Neural progenitor cell (in vitro differentiated cells): ENCODE data around the gene ODF2L.

Experiments used
- EZH2 ChIP-seq: fragments of 200-600 bp; sonication (generic); IDR thresholded peaks from 2 replicates; pipeline ENCODE4 v1.6.1; 2017; ENCODE audit warnings: antibody characterized with exemption, mild to moderate bottlenecking, moderate library complexity
- EZH2phosphoT487 ChIP-seq: fragments of 200-600 bp; sonication (generic); IDR thresholded peaks from 2 replicates; pipeline ENCODE4 v1.6.1; 2017; ENCODE audit warnings: antibody characterized with exemption
- TF ChIP-seq, protein P1 (sequence below): fragments of 200-600 bp; sonication (generic); IDR thresholded peaks from 2 replicates; pipeline ENCODE4 v1.5.1; 2017; ENCODE audit warnings: antibody characterized with exemption, mild to moderate bottlenecking

DNA sequence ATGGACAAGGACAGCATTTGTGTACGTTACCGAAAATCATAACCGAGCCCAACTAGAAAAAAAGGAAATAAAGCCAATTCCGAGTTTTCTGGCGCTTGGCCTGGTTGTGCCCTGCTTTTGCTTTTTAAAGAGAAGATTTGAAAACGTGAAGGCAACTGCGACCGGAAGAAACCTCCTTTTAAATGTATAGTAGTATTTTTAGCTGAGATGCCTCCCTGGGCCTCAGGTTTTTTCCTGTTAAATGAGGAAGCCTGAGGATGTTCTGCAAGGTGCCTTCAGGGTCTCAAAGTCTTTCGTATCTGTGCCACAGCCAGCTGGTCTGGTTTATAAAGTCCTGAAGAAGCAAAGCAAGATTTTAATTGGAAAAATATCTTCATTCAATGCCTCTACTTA is 371 bp upstream of the ODF2L start:
- TF ChIP-seq, protein P1, sequence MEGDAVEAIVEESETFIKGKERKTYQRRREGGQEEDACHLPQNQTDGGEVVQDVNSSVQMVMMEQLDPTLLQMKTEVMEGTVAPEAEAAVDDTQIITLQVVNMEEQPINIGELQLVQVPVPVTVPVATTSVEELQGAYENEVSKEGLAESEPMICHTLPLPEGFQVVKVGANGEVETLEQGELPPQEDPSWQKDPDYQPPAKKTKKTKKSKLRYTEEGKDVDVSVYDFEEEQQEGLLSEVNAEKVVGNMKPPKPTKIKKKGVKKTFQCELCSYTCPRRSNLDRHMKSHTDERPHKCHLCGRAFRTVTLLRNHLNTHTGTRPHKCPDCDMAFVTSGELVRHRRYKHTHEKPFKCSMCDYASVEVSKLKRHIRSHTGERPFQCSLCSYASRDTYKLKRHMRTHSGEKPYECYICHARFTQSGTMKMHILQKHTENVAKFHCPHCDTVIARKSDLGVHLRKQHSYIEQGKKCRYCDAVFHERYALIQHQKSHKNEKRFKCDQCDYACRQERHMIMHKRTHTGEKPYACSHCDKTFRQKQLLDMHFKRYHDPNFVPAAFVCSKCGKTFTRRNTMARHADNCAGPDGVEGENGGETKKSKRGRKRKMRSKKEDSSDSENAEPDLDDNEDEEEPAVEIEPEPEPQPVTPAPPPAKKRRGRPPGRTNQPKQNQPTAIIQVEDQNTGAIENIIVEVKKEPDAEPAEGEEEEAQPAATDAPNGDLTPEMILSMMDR = no peak
- TF ChIP-seq EZH2phosphoT487 (no peak), EZH2 (no peak)
